SJSA1 (cell line): ENCODE results near the gene TAL1. TPM values are rescaled to one million over a fixed set of nuclear protein-coding genes. Genes with fewer than 3 reads are reported as not detected.
A peak's percentile ranks its signal among the peaks of the same experiment; 100 is the strongest.

Experiments
- DNase-seq, 2 experiments: peaks; one replicate each; pipeline ENCODE4 v3.0.0-alpha.2; 2015 to 2020; ENCODE audit warnings: low spot score in 2 of 2, low read depth in 1 of 2
- H3K27ac ChIP-seq: fragments of 250-450 bp; sonication (Bioruptor Pico); 2 replicates; pipeline ENCODE4 v1.5.1; 2020; ENCODE audit warnings: mild to moderate bottlenecking, moderate library complexity
- H3K27me3 ChIP-seq: fragments of 250-450 bp; sonication (Bioruptor Pico); replicated peaks from 2 replicates; pipeline ENCODE4 v1.5.1; 2020; ENCODE audit warnings: mild to moderate bottlenecking, moderate library complexity
- H3K36me3 ChIP-seq: fragments of 250-450 bp; sonication (Bioruptor Pico); 2 replicates; pipeline ENCODE4 v1.5.1; 2020; ENCODE audit warnings: mild to moderate bottlenecking
- H3K4me1 ChIP-seq: fragments of 250-450 bp; sonication (Bioruptor Pico); replicated peaks from 2 replicates; pipeline ENCODE4 v1.6.1; 2021; ENCODE audit warnings: mild to moderate bottlenecking
- H3K4me3 ChIP-seq: fragments of 250-450 bp; sonication (Bioruptor Pico); 2 replicates; pipeline ENCODE4 v1.5.1; 2020; ENCODE audit warnings: mild to moderate bottlenecking
- H3K9me3 ChIP-seq: fragments of 250-450 bp; sonication (Bioruptor Pico); replicated peaks from 2 replicates; pipeline ENCODE4 v1.5.1; 2020; ENCODE audit warnings: mild to moderate bottlenecking
- total RNA-seq: library from RNA; depleted of rRNA; stranded (reverse); fragments of >200 nt; shearing (Covaris generic); gene quantifications from 2 replicates; pipeline ENCODE4 v1.2.3, GENCODE V29; 2014

TAL1 gene
- total RNA-seq, 1 experiment from 2014 or later: not detected

DNA sequence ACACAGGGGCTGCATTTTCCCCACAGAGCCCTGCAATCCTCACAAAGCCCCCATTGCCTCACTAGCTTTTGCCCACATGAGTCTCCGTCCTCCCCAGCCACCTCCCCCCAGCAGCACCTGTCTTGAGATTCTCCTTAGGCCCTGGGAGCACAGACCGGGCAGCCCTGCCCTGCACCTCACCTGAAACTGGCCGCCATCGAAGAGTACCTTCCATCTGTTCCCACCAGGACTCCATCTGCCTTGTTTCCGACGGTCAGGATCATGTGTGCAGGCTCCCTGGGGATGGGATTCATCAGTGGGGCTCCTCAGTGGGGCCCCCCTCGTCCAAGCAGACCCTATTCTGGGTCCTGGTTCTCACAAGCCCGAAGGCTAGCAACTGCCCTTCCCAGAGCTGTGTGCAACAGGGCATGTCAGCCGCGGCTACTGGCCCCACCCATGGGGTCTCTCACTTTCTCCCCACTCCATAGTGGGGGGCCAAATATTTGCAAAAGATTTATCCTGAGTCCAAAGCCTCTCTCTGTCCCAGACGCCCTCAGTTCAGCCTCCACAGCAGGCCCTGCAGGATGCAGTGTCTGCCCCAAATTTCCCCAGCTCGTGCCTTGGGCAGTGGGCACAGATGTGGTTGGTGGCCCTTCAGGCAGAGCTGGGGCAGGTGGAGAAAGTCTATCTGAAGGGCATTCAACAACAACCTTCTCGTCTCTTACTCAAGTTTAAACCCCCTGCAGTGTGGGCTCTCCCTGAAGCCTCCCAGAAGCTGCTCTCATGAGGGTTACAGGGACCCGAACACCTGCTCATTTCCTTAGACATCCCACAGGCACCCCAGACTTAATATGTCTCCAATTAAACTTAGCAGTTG is 47.0 kb downstream of the TAL1 start:
- Histone ChIP-seq H3K27me3 (no peaks in the 10 kb centered on the region), H3K9me3 (no peaks in the 10 kb centered on the region), H3K4me3 (no peak overlapping the region), H3K27ac (no peak overlapping the region), H3K36me3 (no peaks in the 10 kb centered on the region), H3K4me1 (peaks cover 7% of the 10 kb centered on the region)
- peak in 1 of 2 experiments; percentile 36 for DNase-seq

GRCh38 chr1:47184090-47184821 is 47.8 kb downstream of the TAL1 start:
- DNase-seq: peak in 1 of 2 experiments; percentile 38
- Histone ChIP-seq H3K27ac (no peak overlapping the region), H3K27me3 (no peaks in the 10 kb centered on the region), H3K9me3 (no peaks in the 10 kb centered on the region), H3K36me3 (no peaks in the 10 kb centered on the region), H3K4me1 (peaks cover 11% of the 10 kb centered on the region), H3K4me3 (no peak overlapping the region)

- no peak for DNase-seq
- Histone ChIP-seq H3K9me3 (no peaks in the 10 kb centered on the region), H3K27me3 (no peaks in the 10 kb centered on the region), H3K27ac (no peak overlapping the region), H3K4me1 (peaks cover 14% of the 10 kb centered on the region), H3K36me3 (no peaks in the 10 kb centered on the region), H3K4me3 (no peak overlapping the region)
Measured at GRCh38 chr1:47183308-47184089, 48.5 kb downstream of the TAL1 start.

- peak in 1 of 2 experiments; percentile 36 for DNase-seq
- H3K36me3 ChIP-seq: no peaks in the 10 kb centered on the region
- no peaks in the 10 kb centered on the region for H3K9me3 ChIP-seq
- H3K27me3 ChIP-seq: no peaks in the 10 kb centered on the region
- H3K4me3 ChIP-seq: no peak overlapping the region
- no peak overlapping the region for H3K27ac ChIP-seq
- peaks cover 16% of the 10 kb centered on the region for H3K4me1 ChIP-seq
Measured at GRCh38 chr1:47182676-47183235, 49.3 kb downstream of the TAL1 start.

DNA sequence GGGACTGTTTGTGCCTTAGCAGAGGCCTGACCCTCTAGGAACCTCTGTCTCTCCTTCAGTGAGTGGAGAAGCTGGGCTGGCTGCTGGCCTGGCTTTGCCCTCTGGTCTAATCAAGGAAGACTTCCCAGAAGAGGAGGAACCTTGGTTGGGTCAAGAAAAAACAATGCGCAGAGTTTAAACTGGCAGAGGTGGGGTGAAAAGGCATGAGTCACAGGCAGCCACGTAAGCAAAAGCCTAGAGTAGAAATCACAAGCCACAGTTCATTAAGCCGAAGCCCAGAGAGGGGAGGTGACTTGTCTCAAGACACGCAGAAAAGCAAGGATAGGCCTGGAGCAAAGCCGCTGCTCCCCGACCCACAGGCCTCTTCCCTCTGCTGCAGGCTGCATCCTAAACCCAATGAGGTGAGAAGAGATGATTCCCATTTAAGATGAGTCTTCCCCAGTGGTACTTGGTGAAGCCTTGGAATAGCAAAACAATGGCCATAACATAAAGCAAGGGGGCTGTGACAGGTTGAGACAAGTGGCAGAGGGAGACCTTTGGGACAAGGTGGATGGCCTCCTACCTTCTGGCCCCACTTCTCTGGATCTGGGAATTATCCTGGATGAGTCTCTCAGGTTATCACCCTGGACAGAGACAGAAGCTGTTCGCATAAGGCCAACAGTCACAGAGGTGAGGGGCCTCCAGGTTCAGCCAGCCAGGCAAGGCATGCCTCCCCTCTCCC is 49.9 kb downstream of the TAL1 start:
- peak in 1 of 2 experiments; percentile 35 for DNase-seq
- H3K36me3 ChIP-seq: no peaks in the 10 kb centered on the region
- H3K9me3 ChIP-seq: no peaks in the 10 kb centered on the region
- H3K4me1 ChIP-seq: peaks cover 16% of the 10 kb centered on the region
- H3K4me3 ChIP-seq: no peak overlapping the region
- H3K27ac ChIP-seq: no peak overlapping the region
- no peaks in the 10 kb centered on the region for H3K27me3 ChIP-seq

GRCh38 chr1:47181095-47181954 is 50.7 kb downstream of the TAL1 start:
- Histone ChIP-seq H3K27ac (no peak overlapping the region), H3K4me1 (peaks cover 16% of the 10 kb centered on the region), H3K27me3 (no peaks in the 10 kb centered on the region), H3K9me3 (no peaks in the 10 kb centered on the region), H3K36me3 (no peaks in the 10 kb centered on the region), H3K4me3 (no peak overlapping the region)
- DNase-seq: peak in 1 of 2 experiments; percentile 36

- no peaks in the 10 kb centered on the region for H3K36me3 ChIP-seq
- H3K9me3 ChIP-seq: no peaks in the 10 kb centered on the region
- DNase-seq: peak in 1 of 2 experiments; percentile 38
- peaks cover 16% of the 10 kb centered on the region for H3K4me1 ChIP-seq
- no peak overlapping the region for H3K4me3 ChIP-seq
- H3K27ac ChIP-seq: no peak overlapping the region
- H3K27me3 ChIP-seq: no peaks in the 10 kb centered on the region
Measured at GRCh38 chr1:47180603-47181094, 51.4 kb downstream of the TAL1 start.

DNA sequence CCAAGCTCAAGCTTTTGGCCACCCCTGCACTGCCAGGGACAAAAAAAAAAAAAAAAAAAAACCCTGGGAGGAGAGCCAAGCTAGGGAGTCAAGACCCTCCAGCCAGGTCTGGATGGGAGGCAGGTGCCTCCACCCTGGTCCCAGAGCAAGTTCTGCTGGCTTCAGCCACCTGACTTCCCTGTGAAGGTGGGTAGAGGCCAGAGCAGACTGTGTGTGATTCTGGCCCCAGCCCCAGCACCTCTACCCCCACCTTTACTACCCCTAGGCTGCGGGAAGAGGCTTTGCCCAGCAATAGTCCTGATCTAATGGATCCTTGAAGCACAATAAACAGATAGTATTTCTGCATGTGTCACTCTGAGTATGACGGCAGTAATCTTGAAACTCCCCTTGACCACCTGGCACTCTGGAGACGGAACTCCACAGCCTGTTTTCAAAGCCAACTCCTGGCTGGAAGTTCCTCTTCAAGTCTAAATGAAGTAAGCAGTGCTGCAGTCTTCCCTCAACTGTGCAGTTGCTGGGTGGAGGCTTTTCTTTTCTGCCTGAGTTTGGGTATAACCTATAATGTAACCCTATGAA is 51.9 kb downstream of the TAL1 start:
- Histone ChIP-seq H3K9me3 (no peaks in the 10 kb centered on the region), H3K27ac (no peak overlapping the region), H3K36me3 (no peaks in the 10 kb centered on the region), H3K4me3 (no peak overlapping the region), H3K4me1 (peaks cover 16% of the 10 kb centered on the region), H3K27me3 (no peaks in the 10 kb centered on the region)
- no peak for DNase-seq

DNA sequence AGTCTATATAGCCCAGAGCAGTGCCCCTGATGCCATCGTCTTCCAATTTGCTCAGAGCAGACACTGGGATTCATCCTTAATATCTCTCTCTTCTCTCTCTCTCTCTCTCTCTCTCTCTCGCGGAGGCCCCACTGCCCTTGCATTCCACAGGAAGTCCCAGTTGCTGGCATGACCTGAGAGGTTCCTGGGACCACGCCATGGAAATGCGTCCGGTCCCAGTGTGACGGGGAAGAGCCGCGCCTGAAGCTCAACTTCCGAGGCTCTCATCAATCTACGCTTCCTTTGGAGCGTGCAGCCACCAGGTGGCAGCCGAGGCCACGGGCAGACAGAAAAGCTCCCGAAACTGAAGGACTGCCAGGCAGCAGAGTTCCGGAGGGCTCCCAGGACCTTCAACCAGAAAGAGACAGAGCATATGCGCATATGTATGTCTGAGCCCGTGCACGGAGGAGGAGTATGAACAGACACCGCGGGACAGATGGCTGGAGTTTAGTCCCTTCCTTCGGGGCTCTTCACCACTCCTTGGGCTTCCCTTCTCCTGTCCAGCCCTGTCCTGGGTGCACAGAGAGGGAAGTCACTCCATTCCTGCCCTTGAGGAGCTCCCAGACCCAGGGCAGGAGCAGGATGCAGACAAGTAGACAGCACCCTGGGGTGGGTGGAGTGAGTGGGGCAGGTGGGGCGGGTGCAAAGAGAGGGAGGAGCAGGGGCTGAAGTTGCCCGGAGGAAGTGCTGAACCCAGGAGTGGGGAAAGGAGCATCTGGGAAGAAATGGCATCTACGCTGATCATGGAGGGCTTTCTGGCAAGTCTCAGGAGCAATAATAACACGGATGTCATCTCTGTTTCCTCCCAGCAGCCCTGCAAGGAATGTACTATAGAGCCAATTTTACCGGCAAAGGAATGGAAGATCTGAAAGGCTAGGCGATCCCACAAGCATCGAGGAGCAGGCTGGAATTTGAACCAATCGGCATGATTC is 52.7 kb downstream of the TAL1 start:
- Histone ChIP-seq H3K36me3 (no peaks in the 10 kb centered on the region), H3K4me3 (peak overlapping the region; percentile 20), H3K9me3 (no peaks in the 10 kb centered on the region), H3K27me3 (no peaks in the 10 kb centered on the region), H3K4me1 (peaks cover 16% of the 10 kb centered on the region), H3K27ac (no peak overlapping the region)
- peak; percentile 89 to 93 for DNase-seq

DNA sequence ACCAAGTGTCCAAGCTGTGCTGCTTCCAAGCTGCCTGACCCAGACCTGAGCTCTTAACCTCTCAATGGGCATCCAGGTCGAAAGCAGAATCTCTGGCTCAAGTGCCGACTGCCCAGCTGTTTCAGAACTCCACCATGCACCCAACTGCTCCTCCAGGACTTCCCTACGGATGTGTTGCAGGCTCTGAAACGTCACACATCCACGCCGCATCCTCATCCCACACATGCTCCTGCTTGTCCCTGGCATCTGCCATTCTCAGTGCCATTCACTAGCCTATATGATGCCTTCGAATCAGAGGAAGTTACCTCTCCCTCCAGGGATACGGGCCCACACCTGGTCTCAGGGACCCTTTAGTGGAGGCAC is 53.4 kb downstream of the TAL1 start:
- Histone ChIP-seq H3K27me3 (no peaks in the 10 kb centered on the region), H3K27ac (no peak overlapping the region), H3K4me1 (peaks cover 16% of the 10 kb centered on the region), H3K36me3 (no peaks in the 10 kb centered on the region), H3K9me3 (no peaks in the 10 kb centered on the region), H3K4me3 (no peak overlapping the region)
- DNase-seq: no peak

DNA sequence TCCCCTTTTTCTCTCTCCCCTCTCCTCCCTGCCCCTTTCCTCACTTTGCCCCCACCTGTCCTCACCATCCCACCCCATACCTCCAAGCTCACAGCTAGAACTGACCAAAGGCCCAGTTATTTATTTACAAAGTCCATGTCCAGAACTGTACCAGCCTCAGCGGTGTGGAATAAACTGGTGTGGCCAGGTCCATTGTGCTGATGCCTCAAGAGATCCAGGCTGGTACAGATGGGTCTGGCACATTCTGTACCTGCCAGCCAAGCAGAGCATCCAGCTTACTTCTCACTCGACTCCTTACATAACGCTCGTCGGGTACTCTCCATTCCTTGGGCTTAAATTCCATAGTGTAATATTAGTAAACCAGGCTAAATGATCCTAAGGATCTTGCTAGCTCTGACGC is 54.0 kb downstream of the TAL1 start:
- H3K27me3 ChIP-seq: no peaks in the 10 kb centered on the region
- DNase-seq: no peak
- no peak overlapping the region for H3K4me3 ChIP-seq
- peaks cover 16% of the 10 kb centered on the region for H3K4me1 ChIP-seq
- no peaks in the 10 kb centered on the region for H3K9me3 ChIP-seq
- no peaks in the 10 kb centered on the region for H3K36me3 ChIP-seq
- no peak overlapping the region for H3K27ac ChIP-seq
